ENCODE measurements around the gene SMU1.
"Not testable (repeated sequence)": the region's sequence is repeated elsewhere in the genome, so short reads cannot be mapped to it uniquely, and the experiment has no call there.

SMU1 gene

DNA sequence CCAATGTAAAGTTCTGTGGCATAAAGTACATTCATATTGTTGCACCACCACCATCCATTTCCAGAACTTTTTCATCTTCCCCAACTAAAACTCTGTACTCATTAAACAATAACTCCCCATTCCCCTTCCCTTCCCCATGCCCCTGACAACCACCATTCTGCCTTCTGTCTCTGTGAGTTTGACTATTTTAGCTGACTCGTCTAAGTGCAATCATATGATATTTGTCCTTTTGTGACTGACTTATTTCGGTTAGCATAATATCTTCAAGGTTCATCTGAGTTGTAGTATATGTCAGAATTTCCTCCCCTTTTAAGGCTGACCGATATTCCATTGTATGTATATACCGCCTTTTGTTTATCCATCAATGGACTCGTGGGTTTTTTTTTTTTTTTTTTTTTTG is 29.0 kb upstream of the SMU1 start:
- no peak for DNase-seq (ENCODE audit: low read depth in 2 of 2)

DNA sequence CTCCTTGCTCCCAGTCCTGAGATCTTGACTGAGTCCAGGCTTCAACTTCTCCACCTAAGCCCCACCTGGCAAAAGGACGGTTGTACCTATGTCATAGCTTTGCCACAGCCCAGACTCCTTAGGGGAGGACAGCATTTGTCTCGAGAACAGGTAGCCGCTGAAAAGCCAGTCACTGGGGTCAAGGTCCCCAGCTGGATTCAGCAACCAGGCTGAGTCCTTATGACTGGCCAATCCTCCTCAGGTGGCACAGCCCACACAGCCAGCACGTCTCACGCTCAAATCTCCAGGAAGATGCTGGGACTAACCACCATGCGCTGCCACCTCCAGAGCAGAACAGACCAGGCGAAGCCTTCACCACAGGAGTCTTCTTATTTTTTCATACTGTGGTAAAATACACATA is 27.9 kb upstream of the SMU1 start:
- DNase-seq (ENCODE audit: low read depth in 2 of 2), result no peak

DNA sequence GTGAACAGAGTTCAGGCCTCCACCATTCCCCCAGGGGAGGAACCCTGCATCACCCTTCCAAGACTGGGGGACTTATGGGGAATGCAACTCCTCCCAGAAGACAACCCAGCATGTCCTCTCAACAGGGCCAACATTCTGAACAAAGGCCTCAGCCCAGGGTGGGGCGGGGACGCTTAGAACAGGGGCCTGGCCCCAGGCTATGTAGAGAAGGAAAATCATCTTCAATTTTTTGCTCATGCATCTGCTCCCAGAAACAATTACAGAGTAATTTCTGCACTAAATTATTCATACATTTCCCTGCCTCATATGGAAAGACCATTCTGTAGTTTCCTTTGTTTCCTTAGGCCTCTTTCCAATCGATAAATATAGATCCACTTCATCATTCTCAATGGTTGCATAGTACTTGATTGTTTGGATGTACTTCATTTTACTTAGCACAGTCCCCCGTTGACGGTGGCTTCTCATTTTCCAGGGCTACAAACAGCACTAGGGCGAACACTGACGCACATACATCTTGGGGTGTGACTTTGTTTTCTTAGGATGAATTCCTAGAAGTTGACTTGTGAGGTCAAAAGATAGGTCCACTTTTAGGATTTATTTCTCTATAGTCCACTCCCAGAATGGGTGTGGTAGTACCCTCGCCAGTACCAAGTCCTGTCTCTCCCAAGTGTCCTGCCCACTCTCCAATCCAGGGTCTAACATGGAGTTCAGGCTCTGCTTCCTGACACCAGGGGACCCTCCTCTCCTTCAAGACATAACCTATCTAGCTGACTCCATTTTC is 27.2 kb upstream of the SMU1 start:
- DNase-seq (ENCODE audit: low read depth in 2 of 2), result no peak

GRCh38 chr9:33102551-33103210 is 26.2 kb upstream of the SMU1 start:
- DNase-seq (ENCODE audit: low read depth in 2 of 2), result no peak

DNA sequence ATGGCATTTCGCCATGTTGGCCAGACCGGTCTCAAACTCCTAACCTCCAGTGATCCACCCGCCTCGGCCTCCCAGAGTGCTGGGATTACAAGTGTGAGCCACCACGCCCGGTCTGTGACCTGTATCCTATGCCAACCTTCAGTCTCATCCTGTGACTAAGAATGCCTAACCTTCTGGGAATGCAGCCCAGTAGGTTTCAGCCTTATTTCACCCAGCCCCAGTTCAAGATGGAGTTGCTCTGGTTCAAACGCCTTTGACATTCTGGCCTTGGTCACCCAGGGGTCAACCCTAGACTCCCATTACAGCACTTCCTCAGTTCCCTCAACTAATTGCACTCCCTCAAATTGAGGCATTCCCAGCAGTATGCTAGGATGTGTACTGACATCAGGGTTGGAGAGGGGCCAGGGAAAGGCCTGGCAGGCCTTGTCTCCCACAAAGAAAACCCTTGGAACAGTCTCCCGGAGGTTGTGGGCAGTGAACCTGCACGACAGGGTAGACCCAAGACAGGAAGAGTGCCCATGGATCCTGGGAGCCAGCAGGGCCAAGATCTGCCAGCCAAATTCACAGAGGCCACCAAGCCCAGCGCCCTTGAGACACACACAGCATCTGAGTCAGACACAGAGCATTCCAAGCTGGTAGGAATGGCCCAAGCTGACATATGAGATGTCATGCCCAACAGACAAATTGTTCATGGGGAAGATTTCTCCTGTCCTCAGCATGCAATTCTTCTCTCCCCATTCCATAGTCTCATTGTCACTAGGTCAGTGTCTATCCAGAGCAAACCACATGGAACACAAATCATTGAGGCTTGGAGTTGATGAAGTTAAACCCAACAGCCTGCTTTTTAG is 24.9 kb upstream of the SMU1 start:
- DNase-seq (ENCODE audit: low read depth in 2 of 2), result peak in 1 of 2 experiments; percentile 49

DNA sequence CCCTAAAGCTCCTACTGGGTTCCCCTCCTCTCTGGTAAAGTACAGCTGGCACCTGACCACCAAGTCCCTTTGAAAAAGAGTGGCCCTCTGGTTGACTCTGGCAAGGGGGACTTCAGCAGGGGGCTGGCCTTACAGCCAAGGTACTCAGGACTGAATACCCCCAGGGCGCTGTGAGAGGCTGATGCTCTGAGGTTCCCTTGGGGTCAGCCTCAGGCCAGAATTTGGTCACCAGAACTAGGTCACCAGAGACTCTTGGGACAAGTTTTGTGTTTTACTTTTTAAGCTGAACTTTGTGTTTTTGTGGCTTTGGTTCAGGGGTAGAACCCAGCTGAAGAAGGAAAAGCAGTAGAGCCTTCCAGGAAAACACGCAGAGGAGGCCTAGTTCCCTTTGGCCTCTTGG is 23.3 kb upstream of the SMU1 start:
- no peak for DNase-seq (ENCODE audit: low read depth in 2 of 2)

DNA sequence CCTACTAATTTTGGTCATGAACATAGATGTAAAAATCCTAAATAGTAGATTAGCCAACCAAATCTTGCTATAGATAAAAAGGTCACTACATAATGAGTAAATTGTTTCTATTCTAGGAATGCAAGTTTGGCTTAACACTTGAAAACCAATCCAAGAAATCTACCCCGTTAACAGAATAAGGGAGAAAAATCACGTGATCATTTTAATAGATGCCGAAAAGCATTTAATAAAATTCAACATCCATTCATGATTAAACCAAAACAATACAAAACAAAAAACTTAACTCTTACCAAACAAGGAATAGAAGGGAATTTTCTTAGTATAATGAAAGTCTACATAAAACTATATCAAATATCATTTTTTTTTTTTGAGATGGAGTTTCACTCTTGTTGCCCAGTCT is 20.7 kb upstream of the SMU1 start:
- no peak for DNase-seq (ENCODE audit: low read depth in 2 of 2)

DNA sequence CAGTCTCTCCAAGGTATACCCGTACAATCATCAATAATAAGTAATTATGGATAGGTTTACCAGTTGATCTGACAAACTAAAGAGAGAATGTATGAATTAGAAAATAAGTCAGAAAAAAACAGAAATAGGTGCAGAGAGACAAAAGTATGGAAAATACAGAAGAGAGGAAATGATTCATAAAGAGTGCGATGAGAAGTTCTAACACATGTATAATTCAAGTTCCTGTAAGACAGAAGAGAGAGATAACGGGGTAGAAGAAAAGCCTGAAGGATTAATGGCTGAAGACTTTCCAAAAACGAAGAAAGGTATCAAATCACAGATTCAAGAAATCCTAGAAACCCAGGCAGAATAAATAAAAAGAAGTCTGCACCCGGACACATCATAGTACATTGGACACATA is 16.2 kb upstream of the SMU1 start:
- DNase-seq (ENCODE audit: low read depth in 2 of 2), result no peak

- DNase-seq (ENCODE audit: low read depth in 2 of 2), result not testable (repeated sequence)
Observed at GRCh38 chr9:33085672-33086071, 9.2 kb upstream of the SMU1 start.

DNA sequence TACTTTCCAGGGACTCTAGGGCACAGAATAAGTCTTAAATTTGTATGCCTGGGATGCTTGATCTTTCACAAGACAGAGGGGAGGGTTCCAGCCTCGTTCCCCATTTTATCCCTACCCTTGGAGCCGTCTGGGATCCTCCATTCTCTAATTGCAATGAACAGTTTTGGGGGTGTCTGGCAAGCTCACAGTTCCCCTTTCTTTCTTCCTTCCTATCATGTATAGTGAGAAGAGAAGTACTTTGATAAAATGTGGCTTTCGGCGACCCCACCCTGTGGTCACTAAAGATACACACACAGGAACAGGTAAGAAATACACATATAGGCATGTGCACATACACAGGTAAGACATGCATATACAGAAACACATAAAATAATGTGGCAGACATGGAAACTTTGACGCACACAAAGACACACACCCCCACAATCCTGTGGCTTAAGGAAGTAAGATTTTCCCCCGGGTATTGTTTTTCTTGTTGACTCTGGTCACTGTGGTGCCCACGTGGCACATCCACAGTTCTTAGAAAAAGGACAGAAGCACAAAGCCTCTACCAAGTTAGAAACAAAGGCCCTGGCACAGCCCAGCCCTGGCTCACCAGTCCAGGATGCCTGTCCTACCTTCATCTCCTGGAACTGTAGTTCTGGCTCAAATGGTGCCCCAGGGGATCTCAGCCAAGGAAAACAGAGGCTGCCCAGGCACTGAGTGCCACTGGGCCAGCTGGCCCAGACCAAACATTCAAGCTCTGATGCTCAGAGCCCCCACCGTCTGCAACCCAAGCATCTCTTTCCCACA is 6.3 kb upstream of the SMU1 start:
- DNase-seq (ENCODE audit: low read depth in 2 of 2), result no peak

GRCh38 chr9:33082128-33082527 is 5.7 kb upstream of the SMU1 start:
- no peak for DNase-seq (ENCODE audit: low read depth in 2 of 2)

GRCh38 chr9:33081128-33081851 is 4.8 kb upstream of the SMU1 start:
- DNase-seq (ENCODE audit: low read depth in 2 of 2), result peak; percentile 81 to 82

GRCh38 chr9:33080534-33080933 is 4.1 kb upstream of the SMU1 start:
- DNase-seq (ENCODE audit: low read depth in 2 of 2), result no peak

GRCh38 chr9:33068991-33069390 is 7.5 kb downstream of the SMU1 start:
- DNase-seq (ENCODE audit: low read depth in 2 of 2), result no peak

DNA sequence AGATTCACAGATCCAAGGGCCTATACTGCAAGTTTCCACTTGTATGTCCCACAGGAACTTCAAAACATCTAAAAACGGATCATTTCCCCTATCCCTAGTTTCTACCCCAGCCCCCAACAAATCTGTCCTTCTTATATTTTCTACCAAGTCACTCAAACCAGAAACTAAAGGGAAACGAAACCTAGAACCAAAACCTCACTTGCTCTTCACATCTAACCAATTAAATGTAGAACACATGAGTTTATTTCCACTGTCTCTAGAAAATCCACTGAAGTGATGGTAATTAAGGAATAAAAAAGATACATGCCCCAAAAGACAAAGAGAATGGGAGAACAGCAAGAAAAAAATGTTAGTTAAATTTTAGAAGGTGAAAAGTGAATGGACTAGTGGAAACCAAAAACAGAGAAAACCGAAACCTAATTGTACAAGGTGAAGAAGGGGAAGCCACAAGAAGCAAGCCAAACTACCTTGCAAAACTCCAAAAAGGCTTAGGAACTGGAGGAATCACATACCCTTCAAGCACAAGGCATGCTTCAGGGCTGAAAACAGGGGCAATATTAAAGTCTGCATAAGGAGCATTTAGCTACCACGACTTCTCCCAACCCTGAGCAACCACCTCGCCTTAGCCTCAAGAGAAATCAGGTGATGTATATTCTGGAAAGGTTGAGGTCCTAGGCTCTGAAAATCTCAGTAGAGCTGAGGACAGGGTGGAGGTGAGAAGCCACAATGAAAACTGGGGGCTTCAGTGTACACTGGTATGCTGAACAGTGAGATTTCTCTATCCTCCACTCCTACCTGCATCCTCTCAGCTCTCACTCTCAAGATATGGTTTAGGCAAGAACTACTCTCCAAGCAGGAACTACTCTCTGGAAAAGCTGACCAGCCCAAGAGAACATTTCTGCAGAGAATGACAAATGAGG is 11.1 kb downstream of the SMU1 start:
- DNase-seq (ENCODE audit: low read depth in 2 of 2), result no peak

DNA sequence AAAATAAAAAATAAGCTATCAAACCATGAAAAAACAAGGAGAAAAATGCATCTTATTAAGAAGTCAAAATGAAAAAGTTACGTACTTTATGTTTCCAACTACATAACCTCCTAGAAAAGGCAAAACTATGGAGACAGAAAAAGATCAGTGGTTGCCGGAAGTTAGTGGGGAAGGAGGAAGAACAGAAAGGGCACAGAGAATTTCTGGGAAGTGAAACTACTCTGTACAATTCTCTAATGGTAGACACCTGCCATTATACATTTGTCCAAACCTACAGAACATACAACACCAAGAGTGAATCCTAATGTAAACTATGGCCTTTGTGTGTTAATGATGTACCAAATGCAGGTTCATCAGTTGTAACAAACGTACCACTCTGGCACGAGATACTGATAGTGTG is 25.3 kb downstream of the SMU1 start:
- no peak for DNase-seq (ENCODE audit: low read depth in 2 of 2)

DNA sequence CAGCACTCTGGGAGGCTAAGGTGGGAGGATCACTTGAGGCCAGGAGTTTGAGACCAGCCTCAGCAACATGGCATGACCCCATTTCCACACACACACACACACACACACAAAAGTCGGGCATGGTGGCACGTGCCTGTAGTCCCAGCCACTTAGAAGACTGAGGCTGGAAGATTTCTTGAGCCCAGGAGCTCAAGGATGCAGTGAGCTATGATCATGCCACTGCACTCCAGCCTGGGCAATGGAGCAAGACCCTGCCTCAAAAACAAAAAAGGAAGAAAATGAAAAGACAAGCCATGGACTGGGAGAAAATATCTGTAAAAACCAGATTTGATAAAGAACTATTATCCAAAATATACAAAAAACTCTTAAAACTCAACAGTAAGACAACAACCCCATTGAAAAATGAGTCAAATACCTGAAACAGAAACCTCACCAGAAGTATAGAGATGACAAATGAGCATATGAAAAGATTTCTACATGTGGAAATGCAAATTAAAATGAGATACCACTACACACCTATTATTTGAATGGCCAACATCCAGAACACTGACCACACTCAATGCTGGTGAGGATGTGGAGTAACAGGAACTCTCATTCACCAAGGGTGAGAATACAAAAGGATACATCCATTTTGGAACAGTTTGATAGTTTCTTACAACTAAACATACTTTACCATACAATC is 26.7 kb downstream of the SMU1 start:
- no peak for DNase-seq (ENCODE audit: low read depth in 2 of 2)

GRCh38 chr9:33048054-33048465 is 28.4 kb downstream of the SMU1 start:
- DNase-seq (ENCODE audit: low read depth in 2 of 2), result no peak

DNA sequence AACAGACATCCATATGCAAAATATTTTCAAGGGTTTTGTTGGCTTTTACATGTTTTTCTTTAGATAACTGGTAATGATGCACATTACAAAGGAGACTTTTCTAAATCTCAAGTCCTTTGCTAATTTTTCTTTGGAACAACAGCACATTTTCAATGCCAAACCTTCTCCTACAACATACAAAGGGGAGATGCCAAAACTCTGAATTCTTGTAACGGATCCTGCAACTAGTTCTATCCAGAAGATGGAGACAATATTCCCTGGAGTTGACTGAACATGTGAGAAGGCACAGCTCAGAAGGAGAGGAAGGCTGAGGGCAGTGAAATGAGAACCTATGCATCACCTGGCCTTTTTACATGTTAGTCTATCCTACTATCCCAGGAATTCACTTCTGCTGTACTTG is 30.4 kb downstream of the SMU1 start:
- no peak for DNase-seq (ENCODE audit: low read depth in 2 of 2)
